ENCODE measurements around the gene KLHL29.

KLHL29 gene

GRCh38 chr2:23531280-23531679 is 146.3 kb downstream of the KLHL29 start:
- no peak for DNase-seq (ENCODE audit: low read depth)

- no peak for DNase-seq (ENCODE audit: low read depth)
Observed at GRCh38 chr2:23531881-23532280, 146.9 kb downstream of the KLHL29 start.

- no peak for DNase-seq (ENCODE audit: low read depth)
Observed at GRCh38 chr2:23532391-23533337, 147.7 kb downstream of the KLHL29 start.

- DNase-seq (ENCODE audit: low read depth) = no peak
Observed at GRCh38 chr2:23533338-23533695, 148.3 kb downstream of the KLHL29 start.

GRCh38 chr2:23534771-23535170 is 149.8 kb downstream of the KLHL29 start:
- DNase-seq (ENCODE audit: low read depth) = no peak

- no peak for DNase-seq (ENCODE audit: low read depth)
Observed at GRCh38 chr2:23536326-23536725, 151.3 kb downstream of the KLHL29 start.

- no peak for DNase-seq (ENCODE audit: low read depth)
Observed at GRCh38 chr2:23537991-23538390, 153.0 kb downstream of the KLHL29 start.

GRCh38 chr2:23538566-23538965 is 153.6 kb downstream of the KLHL29 start:
- no peak for DNase-seq (ENCODE audit: low read depth)

- DNase-seq (ENCODE audit: low read depth) = no peak
Observed at GRCh38 chr2:23540804-23541360, 155.9 kb downstream of the KLHL29 start.

- no peak for DNase-seq (ENCODE audit: low read depth)
Observed at GRCh38 chr2:23541503-23542229, 156.7 kb downstream of the KLHL29 start.

- DNase-seq (ENCODE audit: low read depth) = no peak
Observed at GRCh38 chr2:23542230-23542789, 157.3 kb downstream of the KLHL29 start.

- no peak for DNase-seq (ENCODE audit: low read depth)
Observed at GRCh38 chr2:23543302-23543701, 158.3 kb downstream of the KLHL29 start.

GRCh38 chr2:23543728-23544127 is 158.7 kb downstream of the KLHL29 start:
- DNase-seq (ENCODE audit: low read depth) = no peak

- DNase-seq (ENCODE audit: low read depth) = no peak
Observed at GRCh38 chr2:23544589-23545295, 159.8 kb downstream of the KLHL29 start.

GRCh38 chr2:23545396-23545795 is 160.4 kb downstream of the KLHL29 start:
- no peak for DNase-seq (ENCODE audit: low read depth)

GRCh38 chr2:23545811-23546210 is 160.8 kb downstream of the KLHL29 start:
- no peak for DNase-seq (ENCODE audit: low read depth)

GRCh38 chr2:23546913-23547312 is 161.9 kb downstream of the KLHL29 start:
- no peak for DNase-seq (ENCODE audit: low read depth)

- no peak for DNase-seq (ENCODE audit: low read depth)
Observed at GRCh38 chr2:23547725-23548124, 162.7 kb downstream of the KLHL29 start.

GRCh38 chr2:23548143-23548769 is 163.3 kb downstream of the KLHL29 start:
- DNase-seq (ENCODE audit: low read depth) = no peak

GRCh38 chr2:23549051-23549450 is 164.1 kb downstream of the KLHL29 start:
- no peak for DNase-seq (ENCODE audit: low read depth)

- DNase-seq (ENCODE audit: low read depth) = no peak
Observed at GRCh38 chr2:23549821-23550530, 165.0 kb downstream of the KLHL29 start.
